Measurements from ENCODE around the gene GRID2IP. TPM values are rescaled to one million over a fixed set of nuclear protein-coding genes. Genes with fewer than 3 reads are reported as not detected.
"Not testable (repeated sequence)": the region's sequence is repeated elsewhere in the genome, so short reads cannot be mapped to it uniquely, and the experiment has no call there.

The GRID2IP gene
- polyA plus RNA-seq, 3 donors: 0.40 to 0.61 (median 0.57) TPM

DNA sequence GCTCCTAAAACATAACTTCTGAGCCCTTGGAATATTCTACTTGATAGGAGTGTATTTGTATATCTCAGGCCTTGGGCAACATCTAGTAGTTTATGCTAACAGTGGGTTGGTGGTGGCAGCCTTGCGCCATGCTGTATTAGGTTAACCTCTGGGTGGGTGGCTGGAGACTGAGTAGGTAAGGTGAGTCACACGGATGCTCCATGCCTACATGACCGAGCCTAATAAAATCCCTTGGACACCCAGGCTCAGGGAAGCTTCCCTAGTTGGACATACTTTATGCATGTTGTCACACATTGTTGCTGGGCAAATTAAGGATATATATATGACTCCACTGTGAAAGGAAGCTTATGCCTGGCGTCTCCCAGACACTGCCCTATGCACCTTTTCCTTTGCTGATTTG lies 97.5 kb downstream of the GRID2IP start:
- DNase-seq (ENCODE audit: low read depth in 3 of 3, low spot score in 2 of 3): no peak

DNA sequence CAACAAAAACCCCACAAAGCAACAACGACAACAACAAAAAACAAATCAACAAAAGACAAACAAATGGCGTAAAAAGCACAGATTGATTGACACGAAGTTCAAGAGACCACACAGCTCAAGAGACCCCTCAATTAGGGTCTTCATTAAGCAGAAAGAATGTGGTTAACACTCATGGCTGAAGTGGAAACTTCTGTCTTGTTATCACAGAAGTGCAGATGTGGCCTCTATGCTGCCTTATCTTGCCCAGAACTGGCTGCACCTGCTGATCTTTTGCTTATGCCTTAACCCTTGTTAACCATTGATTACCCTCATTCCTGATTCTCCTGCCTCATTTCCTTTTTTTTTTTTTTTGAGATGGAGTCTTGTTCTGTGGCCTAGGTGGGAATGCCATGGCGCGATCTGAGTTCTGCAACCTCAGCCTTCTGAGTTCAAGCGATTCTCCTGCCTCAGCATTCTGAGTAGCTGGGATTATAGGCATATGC lies 100.0 kb downstream of the GRID2IP start:
- no peak for DNase-seq (ENCODE audit: low read depth in 3 of 3, low spot score in 2 of 3)

DNA sequence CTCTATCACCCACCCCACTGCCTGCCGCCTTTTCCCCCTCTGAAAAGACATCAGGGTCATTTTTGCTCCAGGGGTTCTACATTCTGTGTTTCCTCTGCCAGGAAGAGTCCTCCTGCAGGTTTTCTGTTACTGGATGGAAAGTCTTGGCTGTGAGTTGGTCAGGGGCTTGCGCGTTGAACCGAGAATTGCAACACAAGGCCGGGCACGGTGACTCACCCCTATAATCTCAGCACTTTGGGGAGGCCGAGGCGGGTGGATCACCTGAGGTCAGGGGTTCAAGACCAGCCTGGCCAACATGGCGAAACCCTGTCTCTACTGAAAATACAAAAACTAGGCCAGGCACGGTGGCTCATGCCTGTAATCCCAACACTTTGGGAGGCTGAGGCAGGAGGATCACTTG lies 100.7 kb downstream of the GRID2IP start:
- not testable (repeated sequence) for DNase-seq (ENCODE audit: low read depth in 3 of 3, low spot score in 2 of 3)

DNA sequence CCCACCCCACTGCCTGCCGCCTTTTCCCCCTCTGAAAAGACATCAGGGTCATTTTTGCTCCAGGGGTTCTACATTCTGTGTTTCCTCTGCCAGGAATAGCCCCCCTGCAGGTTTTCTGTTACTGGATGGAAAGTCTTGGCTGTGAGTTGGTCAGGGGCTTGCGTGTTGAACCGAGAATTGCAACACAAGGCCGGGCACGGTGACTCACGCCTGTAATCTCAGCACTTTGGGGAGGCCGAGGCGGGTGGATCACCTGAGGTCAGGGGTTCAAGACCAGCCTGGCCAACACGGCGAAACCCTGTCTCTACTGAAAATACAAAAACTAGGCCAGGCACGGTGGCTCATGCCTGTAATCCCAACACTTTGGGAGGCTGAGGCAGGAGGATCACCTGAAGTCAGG lies 101.4 kb downstream of the GRID2IP start:
- DNase-seq (ENCODE audit: low read depth in 3 of 3, low spot score in 2 of 3): not testable (repeated sequence)

DNA sequence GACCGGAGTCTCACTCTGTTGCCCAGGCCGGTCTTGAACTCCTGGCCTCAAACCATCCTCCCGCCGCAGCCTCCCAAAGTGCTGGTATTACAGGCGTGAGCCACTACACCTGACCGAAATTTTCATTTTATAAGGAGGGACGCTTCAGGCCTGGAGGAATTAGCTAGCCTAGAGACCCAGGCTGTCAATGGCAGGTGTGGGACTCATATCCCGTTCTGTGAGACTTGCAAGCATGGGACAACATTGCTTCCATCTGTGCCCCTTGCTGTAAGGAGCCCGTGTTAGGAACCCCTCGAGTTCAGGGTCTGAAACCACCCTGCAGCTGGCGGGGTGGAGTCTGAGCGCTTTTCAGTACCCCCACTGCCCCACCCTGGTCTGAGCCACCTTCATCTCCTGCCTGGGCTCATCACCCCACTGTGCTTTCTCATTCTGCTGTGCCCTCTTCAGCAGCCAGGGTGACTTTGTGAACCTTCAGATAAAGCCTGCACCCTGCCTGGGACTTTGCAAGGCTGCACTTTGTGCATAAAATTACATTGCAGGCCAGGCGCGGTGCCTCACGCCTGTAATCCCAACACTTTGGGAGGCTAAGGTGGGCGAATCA lies 102.2 kb downstream of the GRID2IP start:
- DNase-seq (ENCODE audit: low read depth in 3 of 3, low spot score in 2 of 3): no peak

DNA sequence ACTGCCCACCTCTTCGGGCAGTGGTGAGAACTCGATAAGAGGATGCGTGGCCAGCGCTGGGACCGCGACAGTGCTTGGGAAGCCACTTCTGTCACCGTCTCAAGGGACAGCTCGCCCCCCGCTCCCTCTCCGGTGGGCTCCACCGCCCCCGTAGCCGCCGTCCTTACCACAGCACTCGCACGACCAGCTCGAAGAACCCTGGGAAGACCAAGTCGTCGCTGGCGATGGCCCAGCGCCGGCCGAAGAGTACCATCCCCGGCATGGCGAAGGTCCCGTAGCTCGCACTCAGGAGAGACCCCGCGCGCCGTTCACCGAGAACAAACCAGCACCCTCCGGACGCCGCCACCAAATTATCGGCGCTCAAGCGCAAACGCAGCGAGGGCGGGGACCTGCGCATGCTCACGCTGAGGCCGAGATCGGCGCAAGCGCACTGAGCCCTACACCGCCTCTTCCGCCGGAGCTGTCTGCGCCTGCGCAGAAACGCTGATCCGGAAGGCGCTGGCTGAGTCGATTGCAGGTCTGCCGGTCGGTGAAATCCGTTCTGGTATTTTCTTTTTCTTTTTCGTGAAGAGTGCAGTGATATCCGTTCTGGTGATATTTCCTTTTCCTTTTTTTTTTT lies 103.6 kb downstream of the GRID2IP start, which contains the start of gene DAGLB:
DAGLB (minus strand) TSS at position 374 of the 619 bp plus-strand sequence; CDS start at position 262, 112 bp downstream.
- peak; percentile 82 to 90 (median 89) for DNase-seq (ENCODE audit: low read depth in 3 of 3, low spot score in 2 of 3)

Other genes starting within 250 kb of the GRID2IP start
- 10 to 100 TPM; 21.9 to 23.6 (median 22.7) TPM for gene FAM220A, start 202.5 kb downstream of the GRID2IP start, polyA plus RNA-seq (ENCODE audit: insufficient read length in 3 of 3)
- gene RAC1, start 176.9 kb downstream of the GRID2IP start, polyA plus RNA-seq (ENCODE audit: insufficient read length in 3 of 3): 100 to 1,000 TPM; 277 to 295 (median 283) TPM
- gene DAGLB, start 103.5 kb downstream of the GRID2IP start, polyA plus RNA-seq (ENCODE audit: insufficient read length in 3 of 3): 10 to 100 TPM; 12.4 to 16.4 (median 14.7) TPM
- gene KDELR2, start 67.3 kb downstream of the GRID2IP start, polyA plus RNA-seq (ENCODE audit: insufficient read length in 3 of 3): 100 to 1,000 TPM; 190 to 198 (median 195) TPM
- gene ZDHHC4, start 26.0 kb upstream of the GRID2IP start, polyA plus RNA-seq (ENCODE audit: insufficient read length in 3 of 3): 10 to 100 TPM; 77.4 to 90.8 (median 80.5) TPM
- 10 to 100 TPM; 29.8 to 32.8 (median 31.1) TPM for gene INTS15, start 38.6 kb upstream of the GRID2IP start, polyA plus RNA-seq (ENCODE audit: insufficient read length in 3 of 3)
- gene ZNF853, start 64.1 kb upstream of the GRID2IP start, polyA plus RNA-seq (ENCODE audit: insufficient read length in 3 of 3): 10 to 100 TPM; 15.0 to 16.8 (median 16.3) TPM
- 10 to 100 TPM; 37.0 to 39.1 (median 37.9) TPM for gene ZNF316, start 85.9 kb upstream of the GRID2IP start, polyA plus RNA-seq (ENCODE audit: insufficient read length in 3 of 3)
- 10 to 100 TPM; 40.6 to 45.5 (median 42.0) TPM for gene ZNF12, start 155.5 kb upstream of the GRID2IP start, polyA plus RNA-seq (ENCODE audit: insufficient read length in 3 of 3)
- 1 to 10 TPM in 1 of 3 donors, under 1 TPM in 2; 0.50 to 1.1 (median 0.96) TPM for gene RSPH10B2, start 202.6 kb upstream of the GRID2IP start, polyA plus RNA-seq (ENCODE audit: insufficient read length in 3 of 3)

Measured in right renal cortex interstitium (tissue), 3 donors.